H1 (cell line): ENCODE data around the gene CACNB4. TPM values are rescaled to one million over a fixed set of nuclear protein-coding genes. Genes with fewer than 3 reads are reported as not detected.

Experiments
- CTCF ChIA-PET: fragments of 300-600 bp; sonication (Branson Sonifier 250); formaldehyde crosslinking; loops from one replicate; lab custom pipeline; 2021; ENCODE audit not compliant: partially characterized antibody; lab: Charles Lee
- POLR2A ChIA-PET: fragments of 300-600 bp; sonication (Branson Sonifier 250); formaldehyde crosslinking; loops from one replicate; lab custom pipeline; 2021; ENCODE audit warnings: inconsistent platforms; ENCODE audit not compliant: partially characterized antibody; lab: Charles Lee
- DNase-seq, 2 experiments: peaks; one replicate each; pipeline versions ENCODE4 v3.0.0 to v3.0.0-alpha.2; 2010 to 2022; ENCODE audit warnings: low spot score in 2 of 2, low read depth in 1 of 2, mixed read lengths in 1 of 2
- FAIRE-seq: peaks from 2 replicates; lab custom pipeline; 2011; peaks lifted over from hg19 to GRCh38; lab: Jason Lieb, UNC
- H2AFZ ChIP-seq: 2 replicates; pipeline ENCODE4 v1.8.1; 2012; ENCODE audit warnings: low read length, inconsistent platforms
- H2AK5ac ChIP-seq: 2 replicates; pipeline ENCODE4 v1.6.1; 2013; ENCODE audit warnings: low read depth, low read length
- H2BK120ac ChIP-seq: replicated peaks from 2 replicates; pipeline ENCODE3; 2013; ENCODE audit warnings: low read depth, low read length, inconsistent platforms
- H2BK12ac ChIP-seq: 2 replicates; pipeline ENCODE4 v1.6.1; 2013; ENCODE audit warnings: low read depth, low read length
- H2BK15ac ChIP-seq: 2 replicates; pipeline ENCODE4 v1.6.1; 2013; ENCODE audit warnings: low read length
- H2BK20ac ChIP-seq: 2 replicates; pipeline ENCODE4 v1.6.1; 2013; ENCODE audit warnings: low read length
- H2BK5ac ChIP-seq: 2 replicates; pipeline ENCODE4 v1.6.1; 2013; ENCODE audit warnings: low read depth, low read length
- H3K14ac ChIP-seq: 2 replicates; pipeline ENCODE4 v1.6.1; 2013; ENCODE audit warnings: inconsistent platforms; ENCODE audit not compliant: insufficient read length
- H3K18ac ChIP-seq: 2 replicates; pipeline ENCODE4 v1.6.1; 2013; ENCODE audit warnings: low read length; ENCODE audit errors: extremely low read depth
- H3K23ac ChIP-seq: 2 replicates; pipeline ENCODE4 v1.6.1; 2013; ENCODE audit warnings: inconsistent platforms; ENCODE audit not compliant: insufficient read length
- H3K23me2 ChIP-seq: 2 replicates; pipeline ENCODE4 v1.6.1; 2013; ENCODE audit warnings: low read depth, low read length
- H3K27ac ChIP-seq: 2 replicates; pipeline ENCODE4 v1.6.1; 2011; ENCODE audit warnings: low read depth, low read length, inconsistent platforms
- H3K27me3 ChIP-seq, 4 experiments: replicated peaks in 1 of 4; 1 replicate in 1 of 4; 2 replicates in 3 of 4; pipeline versions ENCODE4 v1.6.1 to v1.8.1; 2011 to 2013; ENCODE audit warnings: low read length in 3 of 4, mild to moderate bottlenecking in 3 of 4, inconsistent platforms in 2 of 4, mixed read lengths in 2 of 4, moderate library complexity in 1 of 4; ENCODE audit not compliant: control insufficient read depth in 3 of 4, insufficient read depth in 3 of 4; ENCODE audit errors: extremely low read depth in 1 of 4
- H3K36me3 ChIP-seq, 4 experiments: 2 replicates each; pipeline versions ENCODE4 v1.6.1 to v1.8.1; 2011 to 2013; ENCODE audit warnings: mild to moderate bottlenecking in 4 of 4, low read length in 3 of 4, moderate library complexity in 2 of 4, control low read depth in 1 of 4, inconsistent platforms in 1 of 4; ENCODE audit not compliant: insufficient read depth in 4 of 4, control insufficient read depth in 2 of 4
- H3K4ac ChIP-seq: replicated peaks from 2 replicates; pipeline ENCODE3; 2013; ENCODE audit warnings: low read length, low read depth, mixed read lengths, inconsistent platforms; ENCODE audit not compliant: insufficient read length
- H3K4me1 ChIP-seq, 4 experiments: replicated peaks in 1 of 4; 1 replicate in 1 of 4; 2 replicates in 3 of 4; pipeline versions ENCODE4 v1.6.1 to v1.8.1; 2011 to 2013; ENCODE audit warnings: low read length in 3 of 4, inconsistent platforms in 2 of 4, mixed read lengths in 1 of 4; ENCODE audit not compliant: insufficient read depth in 4 of 4, control insufficient read depth in 3 of 4
- H3K4me2 ChIP-seq, 2 experiments: 2 replicates each; pipeline versions ENCODE4 v1.6.1 to v1.8.1; 2011 to 2013; ENCODE audit warnings: low read depth in 2 of 2, low read length in 2 of 2, control low read depth in 1 of 2, inconsistent platforms in 1 of 2, mild to moderate bottlenecking in 1 of 2; ENCODE audit not compliant: insufficient read depth in 1 of 2
- H3K4me3 ChIP-seq, 4 experiments: fragments of 200-600, 300-600 bp in 1 of 4; sonication (generic), shearing (Covaris generic), sonication (Bioruptor Twin) in 1 of 4; 2 replicates each; pipeline versions ENCODE4 v1.5.1 to v1.8.1; 2011 to 2016; ENCODE audit warnings: low read length in 4 of 4, low read depth in 3 of 4, control low read depth in 2 of 4, inconsistent platforms in 2 of 4, mild to moderate bottlenecking in 2 of 4, mixed read lengths in 1 of 4, moderate library complexity in 1 of 4; ENCODE audit not compliant: insufficient read depth in 2 of 4; ENCODE audit errors: extremely low read depth in 1 of 4
- H3K56ac ChIP-seq: replicated peaks from 2 replicates; pipeline ENCODE3; 2013; ENCODE audit warnings: low read depth, mild to moderate bottlenecking, mixed read lengths, low read length, inconsistent platforms; ENCODE audit not compliant: insufficient read length
- H3K79me1 ChIP-seq: 2 replicates; pipeline ENCODE4 v1.6.1; 2013; ENCODE audit warnings: low read depth, low read length, control low read depth
- H3K79me2 ChIP-seq, 2 experiments: 2 replicates each; pipeline versions ENCODE4 v1.6.1 to v1.8.1; 2012 to 2013; ENCODE audit warnings: low read length in 2 of 2, mild to moderate bottlenecking in 2 of 2, inconsistent platforms in 1 of 2; ENCODE audit not compliant: insufficient read depth in 2 of 2, control insufficient read depth in 1 of 2
- H3K9ac ChIP-seq, 4 experiments: replicated peaks in 1 of 4; 1 replicate in 1 of 4; 2 replicates in 3 of 4; pipeline versions ENCODE4 v1.6.1 to v1.8.1; 2011 to 2013; ENCODE audit warnings: low read depth in 3 of 4, low read length in 3 of 4, control low read depth in 2 of 4, mild to moderate bottlenecking in 2 of 4, moderate library complexity in 2 of 4, inconsistent platforms in 1 of 4; ENCODE audit errors: extremely low read depth in 1 of 4
- H3K9me3 ChIP-seq, 2 experiments: 2 replicates each; pipeline versions ENCODE4 v1.6.1 to v1.8.1; 2012 to 2013; ENCODE audit warnings: mild to moderate bottlenecking in 2 of 2, moderate library complexity in 2 of 2, control low read depth in 1 of 2, inconsistent platforms in 1 of 2, low read depth in 1 of 2, low read length in 1 of 2, mixed read lengths in 1 of 2; ENCODE audit not compliant: insufficient read depth in 2 of 2
- H4K20me1 ChIP-seq, 2 experiments: replicated peaks in 1 of 2; 2 replicates each; pipeline versions ENCODE3 to v1.8.1; 2011 to 2013; ENCODE audit warnings: inconsistent platforms in 2 of 2, low read length in 2 of 2, mild to moderate bottlenecking in 1 of 2; ENCODE audit not compliant: insufficient read depth in 2 of 2, control insufficient read depth in 1 of 2
- H4K5ac ChIP-seq: 2 replicates; pipeline ENCODE4 v1.6.1; 2013; ENCODE audit warnings: low read length, low read depth, mixed read lengths, inconsistent platforms; ENCODE audit not compliant: insufficient read length
- H4K8ac ChIP-seq: 2 replicates; pipeline ENCODE4 v1.8.0; 2013; ENCODE audit warnings: mild to moderate bottlenecking, moderate library complexity, low read length, inconsistent platforms; ENCODE audit not compliant: insufficient read depth; ENCODE audit errors: extremely low read depth
- H4K91ac ChIP-seq: replicated peaks from 2 replicates; pipeline ENCODE3; 2013; ENCODE audit warnings: low read length, mixed read lengths, inconsistent platforms; ENCODE audit not compliant: insufficient read length
- BCL11A ChIP-seq, 2 experiments: IDR thresholded peaks; one replicate each; pipeline ENCODE4 v1.6.1; 2011; ENCODE audit warnings: low read depth in 2 of 2, low read length in 2 of 2, mild to moderate bottlenecking in 2 of 2
- WGBS, 2 experiments: shearing (Covaris generic) in 1 of 2; methylation state at CpG; one replicate each; pipeline versions ENCODE4 v1.1.6 to v1.1.7; 2013 to 2015; ENCODE audit warnings: low lambda C conversion rate in 2 of 2, mixed read lengths in 2 of 2, inconsistent platforms in 1 of 2, low coverage in 1 of 2, missing lambda C conversion rate in 1 of 2; ENCODE audit not compliant: insufficient replicate concordance in 2 of 2, insufficient coverage in 1 of 2, insufficient read length in 1 of 2; ENCODE audit errors: extremely low coverage in 1 of 2, missing lambda C conversion rate in 1 of 2; 5-methylcytosine and 5-hydroxymethylcytosine counted together
- polyA plus RNA-seq, 7 experiments: library from polyadenylated mRNA; depleted of rRNA in 3 of 7; stranded (reverse) in 5 of 7; unstranded in 2 of 7; fragments of >200 nt in 5 of 7; fragments of 200-250 nt in 2 of 7; gene quantifications; 1 replicate in 5 of 7; 2 replicates in 1 of 7; 4 replicates in 1 of 7; pipeline versions ENCODE4 v1.2.1 to v1.2.3, GENCODE V29; 2011 to 2013; ENCODE audit warnings: missing spikeins in 2 of 7, mixed read lengths in 2 of 7
- total RNA-seq: library from RNA; stranded (reverse); fragmentation: NEBNext Ultra II Directional; extraction: Animal tissue kit (Norgen Biotek cat#: 25700); gene quantifications from 2 replicates; pipeline ENCODE4 v1.2.1, GENCODE V29; 2021

The CACNB4 gene
- total and polyA plus RNA-seq, 2 of the 8 experiments (the other 6 are each of a cell fraction or from before 2014, with no cell fraction given) = 2.0 to 4.0 TPM

DNA sequence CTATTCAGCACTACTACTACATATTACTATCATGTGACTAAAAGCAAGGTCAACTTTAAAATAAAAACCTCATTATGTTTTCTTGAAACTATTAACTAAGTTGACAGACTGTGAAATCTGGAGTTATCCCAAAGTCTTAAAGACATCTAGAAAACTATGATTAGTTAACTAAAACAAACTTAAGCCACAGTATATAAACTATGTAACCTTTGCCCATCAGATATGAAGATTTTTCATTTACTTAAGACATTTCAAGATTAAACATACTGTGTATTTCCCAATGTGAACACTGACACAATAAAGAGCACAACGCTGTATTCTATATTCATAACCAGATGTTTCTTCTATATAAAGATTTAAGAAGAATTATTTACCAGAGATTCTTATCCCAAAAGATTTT, 33.5 kb upstream of the CACNB4 start:
- no peak for FAIRE-seq
- POLR2A ChIA-PET = no interaction called here
- DNase-seq = no peak
- TF ChIP-seq BCL11A (IDR thresholded peaks at IDR 0.05; ENCODE audit: low read depth in 2 of 2, low read length in 2 of 2) = no peak

More for the DNA sequence above, 33.5 kb upstream of the CACNB4 start:
- no peaks in the 10 kb centered on the region for H3K9me3 ChIP-seq
- H2AFZ ChIP-seq = no peak overlapping the region
- H2AK5ac ChIP-seq = no peak overlapping the region
- no peak overlapping the region for H3K14ac ChIP-seq
- peaks cover 0 to 6% (median 3%) of the 10 kb centered on the region in 4 experiments; a peak in 2 of 7 replicates for H3K4me1 ChIP-seq
- H3K23ac ChIP-seq = no peak overlapping the region
- H4K5ac ChIP-seq = no peak overlapping the region
- no peak overlapping the region for H3K4me2 ChIP-seq
- H3K56ac ChIP-seq = no peak overlapping the region
- H4K91ac ChIP-seq = no peak overlapping the region
- no peak overlapping the region for H3K4me3 ChIP-seq
- H3K4ac ChIP-seq = no peak overlapping the region
- WGBS, 2 experiments = 100% methylated on average over 1 of the region's 1 CpG; no CpG with 5 or more reads in 1 of the 2 experiments
- no peak overlapping the region for H2BK20ac ChIP-seq
- no peaks in the 10 kb centered on the region for H3K27me3 ChIP-seq
- no peak overlapping the region for H3K9ac ChIP-seq
- no peak overlapping the region for H2BK5ac ChIP-seq
- no peak overlapping the region for H2BK120ac ChIP-seq
- H2BK15ac ChIP-seq = no peak overlapping the region
- no peaks in the 10 kb centered on the region for H3K23me2 ChIP-seq
- peaks cover 0 to 1% of the 10 kb centered on the region in 2 experiments for H4K20me1 ChIP-seq
- no peaks in the 10 kb centered on the region for H3K79me2 ChIP-seq
- no peaks in the 10 kb centered on the region for H3K36me3 ChIP-seq
- CTCF ChIA-PET = no interaction called here
- H3K18ac ChIP-seq = no peak overlapping the region
- H4K8ac ChIP-seq = no peak overlapping the region
- no peak overlapping the region for H3K27ac ChIP-seq
- no peaks in the 10 kb centered on the region for H3K79me1 ChIP-seq
- H2BK12ac ChIP-seq = no peak overlapping the region
